Uterus (tissue), 4 donors: ENCODE results near the gene TRIM24. TPM values are rescaled to one million over a fixed set of nuclear protein-coding genes. Genes with fewer than 3 reads are reported as not detected.

Source experiments
- DNase-seq, 2 donors: peaks; one replicate each; pipeline ENCODE4 v3.0.0-alpha.2; 2019 to 2020
- H3K27ac ChIP-seq, 2 donors: fragments of 200-600 bp; sonication (generic); 1 replicate in 1 of 2; 2 replicates in 1 of 2; pipeline ENCODE4 v1.5.1; 2016 to 2018
- H3K27me3 ChIP-seq, 2 donors: fragments of 200-600 bp; sonication (generic); one replicate each; pipeline ENCODE4 v1.5.1; 2018 to 2019; ENCODE audit warnings: control low read depth in 1 of 2
- H3K36me3 ChIP-seq, 2 donors: fragments of 200-600 bp; sonication (generic); one replicate each; pipeline ENCODE4 v1.5.1; 2019; ENCODE audit warnings: control low read depth in 1 of 2
- H3K4me1 ChIP-seq, 2 donors: fragments of 200-600 bp; sonication (generic); one replicate each; pipeline ENCODE4 v1.5.1; 2018 to 2019; ENCODE audit warnings: control low read depth in 1 of 2
- H3K4me3 ChIP-seq, 2 donors: fragments of 200-600 bp; sonication (generic); 1 replicate in 1 of 2; 2 replicates in 1 of 2; pipeline ENCODE4 v1.5.1; 2018 to 2019; ENCODE audit warnings: mild to moderate bottlenecking in 1 of 2
- H3K9me3 ChIP-seq, 2 donors: fragments of 200-600 bp; sonication (generic); one replicate each; pipeline ENCODE4 v1.5.1; 2019; ENCODE audit warnings: control low read depth in 1 of 2
- CTCF ChIP-seq, 4 experiments: fragments of 200-600 bp in 2 of 4; fragments of 450-650 bp in 2 of 4; sonication (generic) in 2 of 4; IDR thresholded peaks; one replicate each; pipeline ENCODE4 v1.5.1; 2016 to 2019; ENCODE audit warnings: antibody characterized with exemption in 4 of 4, mild to moderate bottlenecking in 2 of 4, moderate library complexity in 1 of 4
- POLR2A ChIP-seq, 2 donors: fragments of 450-650 bp; IDR thresholded peaks; one replicate each; pipeline ENCODE4 v1.6.1; 2016; ENCODE audit warnings: antibody characterized with exemption in 2 of 2, mild to moderate bottlenecking in 1 of 2, moderate library complexity in 1 of 2
- intact Hi-C: fragments of 100-400 bp; cut with DNase I; formaldehyde crosslinking; loops from one replicate; pipeline ENCODE4 v1.15.1; 2023; ENCODE audit warnings: low total_unique reads
- total RNA-seq, 4 donors: library from RNA; depleted of rRNA in 3 of 4; stranded (reverse); fragments of >200 nt in 3 of 4; gene quantifications; one replicate each; pipeline versions ENCODE4 v1.1.0 to v1.2.4, GENCODE V29; 2014 to 2023
- donor health status: DM: yes; HTN: yes; CAD: no.

TRIM24 gene
- total RNA-seq, 4 donors from 2014 or later = 5.9 to 20.6 (median 14.7) TPM

GRCh38 chr7:138588986-138589385 lies 128.9 kb downstream of the TRIM24 start:
- no peaks in the 10 kb centered on the region for H3K9me3 ChIP-seq
- no peak overlapping the region for H3K27ac ChIP-seq
- no peak for DNase-seq
- H3K27me3 ChIP-seq = no peaks in the 10 kb centered on the region
- no peak for TF ChIP-seq CTCF (IDR thresholded peaks at IDR 0.05)
- TF ChIP-seq POLR2A (IDR thresholded peaks at IDR 0.05) = no peak
- H3K4me3 ChIP-seq = no peak overlapping the region
- H3K36me3 ChIP-seq = no peaks in the 10 kb centered on the region
- intact Hi-C loops = no loop called here
- no peaks in the 10 kb centered on the region for H3K4me1 ChIP-seq

- Histone ChIP-seq H3K36me3 (no peaks in the 10 kb centered on the region), H3K4me1 (no peaks in the 10 kb centered on the region), H3K27me3 (no peaks in the 10 kb centered on the region), H3K9me3 (no peaks in the 10 kb centered on the region), H3K27ac (no peak overlapping the region), H3K4me3 (no peak overlapping the region)
- DNase-seq = no peak
- intact Hi-C loops = no loop called here
- TF ChIP-seq POLR2A (IDR thresholded peaks at IDR 0.05) (no peak), CTCF (IDR thresholded peaks at IDR 0.05) (no peak)
Measured at GRCh38 chr7:138590154-138590553, 130.1 kb downstream of the TRIM24 start.

GRCh38 chr7:138595454-138595853 lies 135.4 kb downstream of the TRIM24 start:
- no peaks in the 10 kb centered on the region for H3K9me3 ChIP-seq
- H3K27ac ChIP-seq = no peak overlapping the region
- H3K4me1 ChIP-seq = no peaks in the 10 kb centered on the region
- H3K4me3 ChIP-seq = no peak overlapping the region
- H3K36me3 ChIP-seq = no peaks in the 10 kb centered on the region
- no peak for DNase-seq
- intact Hi-C loops = no loop called here
- H3K27me3 ChIP-seq = no peaks in the 10 kb centered on the region
- no peak for TF ChIP-seq CTCF (IDR thresholded peaks at IDR 0.05)
- TF ChIP-seq POLR2A (IDR thresholded peaks at IDR 0.05) = no peak

GRCh38 chr7:138602451-138602850 lies 142.4 kb downstream of the TRIM24 start:
- intact Hi-C loops = no loop called here
- no peaks in the 10 kb centered on the region for H3K9me3 ChIP-seq
- DNase-seq = no peak
- H3K27ac ChIP-seq = no peak overlapping the region
- TF ChIP-seq CTCF (IDR thresholded peaks at IDR 0.05) (no peak), POLR2A (IDR thresholded peaks at IDR 0.05) (no peak)
- no peaks in the 10 kb centered on the region for H3K36me3 ChIP-seq
- no peaks in the 10 kb centered on the region for H3K4me1 ChIP-seq
- H3K27me3 ChIP-seq = no peaks in the 10 kb centered on the region
- no peak overlapping the region for H3K4me3 ChIP-seq

GRCh38 chr7:138603549-138604318 lies 143.7 kb downstream of the TRIM24 start:
- no peak for TF ChIP-seq CTCF (IDR thresholded peaks at IDR 0.05)
- TF ChIP-seq POLR2A (IDR thresholded peaks at IDR 0.05) = no peak
- intact Hi-C loops = no loop called here
- no peak for DNase-seq
- Histone ChIP-seq H3K36me3 (no peaks in the 10 kb centered on the region), H3K27me3 (no peaks in the 10 kb centered on the region), H3K27ac (no peak overlapping the region), H3K9me3 (no peaks in the 10 kb centered on the region), H3K4me1 (no peaks in the 10 kb centered on the region), H3K4me3 (no peak overlapping the region)
